Gastroesophageal sphincter (tissue), 4 donors: ENCODE results near the gene FBRSL1. TPM values are rescaled to one million over a fixed set of nuclear protein-coding genes. Genes with fewer than 3 reads are reported as not detected.

ENCODE experiments used
- ATAC-seq: fragments of 150-250 bp; one replicate; pipeline ENCODE4 v1.9.1; 2016; ENCODE audit warnings: mild to moderate bottlenecking, moderate library complexity
- H3K27ac ChIP-seq, 4 donors: fragments of 200-600 bp; sonication (generic) in 3 of 4; 1 replicate in 3 of 4; 2 replicates in 1 of 4; pipeline ENCODE4 v1.5.1; 2016 to 2019
- H3K27me3 ChIP-seq: fragments of 200-600 bp; sonication (generic); one replicate; pipeline ENCODE4 v1.5.1; 2019
- H3K36me3 ChIP-seq, 2 donors: fragments of 200-600 bp; sonication (generic); one replicate each; pipeline ENCODE4 v1.5.1; 2019; ENCODE audit warnings: control low read depth in 1 of 2
- H3K4me1 ChIP-seq, 3 donors: fragments of 200-600 bp; sonication (generic); 1 replicate in 2 of 3; 2 replicates in 1 of 3; pipeline ENCODE4 v1.5.1; 2016 to 2019; ENCODE audit warnings: control low read depth in 2 of 3
- H3K4me3 ChIP-seq, 2 donors: fragments of 200-600 bp; sonication (generic); one replicate each; pipeline ENCODE4 v1.5.1; 2019; ENCODE audit warnings: mild to moderate bottlenecking in 1 of 2, moderate library complexity in 1 of 2
- H3K9me3 ChIP-seq, 3 donors: fragments of 200-600 bp; sonication (generic); one replicate each; pipeline ENCODE4 v1.5.1; 2017 to 2019; ENCODE audit warnings: control low read depth in 2 of 3
- EP300 ChIP-seq: sonication (generic); formaldehyde crosslinking; IDR thresholded peaks from one replicate; pipeline ENCODE4 v1.6.1; 2017; ENCODE audit warnings: antibody characterized with exemption, mild to moderate bottlenecking
- POLR2A ChIP-seq, 2 donors: fragments of 450-650 bp; IDR thresholded peaks; one replicate each; pipeline ENCODE4 v1.6.1; 2017; ENCODE audit warnings: antibody characterized with exemption in 2 of 2, mild to moderate bottlenecking in 2 of 2, moderate library complexity in 1 of 2
- POLR2AphosphoS5 ChIP-seq: sonication (generic); formaldehyde crosslinking; IDR thresholded peaks from one replicate; pipeline ENCODE4 v1.6.1; 2017; ENCODE audit warnings: antibody characterized with exemption
- WGBS, 2 donors: methylation state at CpG; one replicate each; pipeline ENCODE4 v1.1.5; 2018; ENCODE audit warnings: low coverage in 1 of 2; 5-methylcytosine and 5-hydroxymethylcytosine counted together
- total RNA-seq, 4 donors: library from RNA; depleted of rRNA; stranded (reverse); fragments of >200 nt; gene quantifications; one replicate each; pipeline ENCODE4 v1.1.0, GENCODE V29; 2016
- TF ChIP-seq, protein P1 (sequence below), 4 experiments: fragments of 200-600 bp in 2 of 4; fragments of 450-650 bp in 2 of 4; sonication (generic) in 1 of 4; IDR thresholded peaks; one replicate each; pipeline ENCODE4 v1.5.1; 2017 to 2019; ENCODE audit warnings: antibody characterized with exemption in 4 of 4, mild to moderate bottlenecking in 2 of 4, moderate library complexity in 2 of 4

FBRSL1 gene
- total RNA-seq, 4 donors from 2014 or later = 8.5 to 24.7 (median 15.5) TPM

DNA sequence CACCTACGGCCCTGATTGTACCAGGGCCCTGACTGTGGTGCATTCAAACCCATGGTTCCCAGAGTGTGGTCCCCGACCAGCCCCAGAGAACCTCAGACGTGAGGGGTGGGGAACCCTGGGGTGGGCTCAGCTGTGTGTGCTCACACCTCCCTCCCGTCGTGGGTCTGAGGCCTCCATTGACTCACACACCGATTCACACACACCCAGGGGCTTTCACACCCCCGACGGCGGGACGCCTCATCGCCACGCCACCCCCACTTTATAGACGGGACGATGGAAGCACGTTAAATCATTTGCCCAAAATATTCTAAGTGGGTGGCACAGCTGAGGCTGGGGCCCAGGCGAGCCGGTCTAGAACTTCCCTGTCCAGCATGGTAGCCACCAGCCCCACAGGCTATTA is 3.4 kb upstream of the FBRSL1 start:
- WGBS, 2 donors = 79% methylated on average over 3 of the region's 17 CpGs; no CpG with 5 or more reads in 1 of the 2 donors
- TF ChIP-seq, protein P1, sequence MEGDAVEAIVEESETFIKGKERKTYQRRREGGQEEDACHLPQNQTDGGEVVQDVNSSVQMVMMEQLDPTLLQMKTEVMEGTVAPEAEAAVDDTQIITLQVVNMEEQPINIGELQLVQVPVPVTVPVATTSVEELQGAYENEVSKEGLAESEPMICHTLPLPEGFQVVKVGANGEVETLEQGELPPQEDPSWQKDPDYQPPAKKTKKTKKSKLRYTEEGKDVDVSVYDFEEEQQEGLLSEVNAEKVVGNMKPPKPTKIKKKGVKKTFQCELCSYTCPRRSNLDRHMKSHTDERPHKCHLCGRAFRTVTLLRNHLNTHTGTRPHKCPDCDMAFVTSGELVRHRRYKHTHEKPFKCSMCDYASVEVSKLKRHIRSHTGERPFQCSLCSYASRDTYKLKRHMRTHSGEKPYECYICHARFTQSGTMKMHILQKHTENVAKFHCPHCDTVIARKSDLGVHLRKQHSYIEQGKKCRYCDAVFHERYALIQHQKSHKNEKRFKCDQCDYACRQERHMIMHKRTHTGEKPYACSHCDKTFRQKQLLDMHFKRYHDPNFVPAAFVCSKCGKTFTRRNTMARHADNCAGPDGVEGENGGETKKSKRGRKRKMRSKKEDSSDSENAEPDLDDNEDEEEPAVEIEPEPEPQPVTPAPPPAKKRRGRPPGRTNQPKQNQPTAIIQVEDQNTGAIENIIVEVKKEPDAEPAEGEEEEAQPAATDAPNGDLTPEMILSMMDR (IDR thresholded peaks at IDR 0.05) = no peak
- TF ChIP-seq POLR2AphosphoS5 (no peak), EP300 (no peak), POLR2A (IDR thresholded peaks at IDR 0.05) (no peak)

DNA sequence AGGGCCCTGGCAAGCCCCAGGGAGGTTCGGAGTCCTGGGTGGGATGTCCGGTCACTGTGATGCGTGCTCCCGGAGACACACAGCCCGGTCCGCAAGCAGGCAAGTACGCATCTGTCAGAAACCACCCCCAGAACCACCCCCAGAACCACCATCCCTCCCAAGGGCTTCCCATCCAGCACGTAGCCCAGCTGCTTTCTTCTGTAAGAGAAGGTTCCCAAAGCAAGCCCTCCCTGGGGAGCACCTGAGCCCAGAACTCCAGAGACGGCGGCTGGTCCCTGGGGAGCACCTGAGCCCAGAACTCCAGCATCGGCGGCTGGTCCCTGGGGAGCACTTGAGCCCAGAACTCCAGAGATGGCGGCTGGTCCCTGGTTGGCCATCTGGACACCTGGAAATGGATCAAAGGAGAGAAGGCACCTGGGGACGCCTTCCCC is 2.6 kb upstream of the FBRSL1 start:
- Histone ChIP-seq H3K4me1 (peaks cover 0 to 32% (median 14%) of the 10 kb centered on the region in 3 donors), H3K9me3 (no peaks in the 10 kb centered on the region), H3K27ac (no peak overlapping the region), H3K36me3 (no peaks in the 10 kb centered on the region), H3K27me3 (peaks cover 7% of the 10 kb centered on the region), H3K4me3 (no peak overlapping the region)
- 100% methylated on average over 2 of the region's 14 CpGs; no CpG with 5 or more reads in 1 of the 2 donors for WGBS, 2 donors
- no peak for ATAC-seq
- TF ChIP-seq POLR2AphosphoS5 = no peak
- TF ChIP-seq EP300 = no peak
- TF ChIP-seq, protein P1 (IDR thresholded peaks at IDR 0.05) = no peak
- TF ChIP-seq POLR2A (IDR thresholded peaks at IDR 0.05) = no peak

More for the DNA sequence above, 3.4 kb upstream of the FBRSL1 start:
- Histone ChIP-seq H3K4me3 (no peak overlapping the region), H3K4me1 (peaks cover 0 to 24% (median 6%) of the 10 kb centered on the region in 3 donors), H3K27me3 (peaks cover 15% of the 10 kb centered on the region), H3K36me3 (no peaks in the 10 kb centered on the region), H3K27ac (no peak overlapping the region), H3K9me3 (no peaks in the 10 kb centered on the region)
- ATAC-seq = no peak

DNA sequence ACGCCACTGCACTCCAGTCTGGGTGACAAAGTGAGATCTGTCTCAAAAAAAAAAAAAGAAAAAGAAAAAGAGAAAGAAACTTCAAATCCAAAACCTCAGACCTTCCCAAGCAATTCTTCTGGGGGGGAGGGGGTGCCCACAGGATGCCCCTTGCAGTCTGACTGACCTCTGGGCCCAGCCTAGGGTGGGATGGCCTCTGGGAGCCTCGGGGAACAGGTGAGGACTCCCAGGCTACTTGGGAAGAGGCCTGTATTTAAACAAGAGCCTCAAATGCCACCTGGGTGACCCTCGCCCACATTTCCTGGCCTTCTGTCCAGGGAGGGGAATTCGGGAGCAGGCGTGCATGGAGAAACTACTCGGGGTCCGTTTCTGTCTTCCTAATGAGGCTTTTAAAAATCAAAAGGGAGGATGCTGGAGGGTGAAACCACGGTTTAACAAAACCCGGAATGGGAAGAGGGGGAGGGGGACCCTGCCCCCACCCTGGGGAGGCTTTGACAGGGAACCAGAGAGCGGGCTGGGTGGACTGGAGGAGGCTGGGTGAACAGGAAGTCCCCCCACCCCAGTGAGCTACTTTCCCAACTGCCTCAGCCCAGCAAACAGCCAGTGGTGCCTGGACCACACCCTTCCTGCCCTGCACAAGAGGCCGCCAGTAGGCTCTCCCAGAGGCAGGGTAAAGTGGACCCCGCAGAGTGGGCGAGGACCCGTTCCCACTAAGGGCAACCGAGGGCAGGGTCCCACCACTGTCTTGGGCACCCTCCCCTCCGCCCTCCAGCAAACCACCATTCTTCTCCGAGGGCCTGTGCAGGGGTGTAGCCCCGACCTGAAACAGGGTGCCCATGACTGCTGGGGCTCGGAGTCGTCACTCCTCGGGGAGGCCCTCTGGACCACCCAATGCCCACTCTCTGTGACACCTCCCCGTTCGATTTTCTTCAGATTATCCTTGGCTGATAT is 1.5 kb upstream of the FBRSL1 start:
- ATAC-seq = peak; percentile 26
- WGBS, 2 donors = 33 to 71% methylated on average over 12 of the region's 23 CpGs

DNA sequence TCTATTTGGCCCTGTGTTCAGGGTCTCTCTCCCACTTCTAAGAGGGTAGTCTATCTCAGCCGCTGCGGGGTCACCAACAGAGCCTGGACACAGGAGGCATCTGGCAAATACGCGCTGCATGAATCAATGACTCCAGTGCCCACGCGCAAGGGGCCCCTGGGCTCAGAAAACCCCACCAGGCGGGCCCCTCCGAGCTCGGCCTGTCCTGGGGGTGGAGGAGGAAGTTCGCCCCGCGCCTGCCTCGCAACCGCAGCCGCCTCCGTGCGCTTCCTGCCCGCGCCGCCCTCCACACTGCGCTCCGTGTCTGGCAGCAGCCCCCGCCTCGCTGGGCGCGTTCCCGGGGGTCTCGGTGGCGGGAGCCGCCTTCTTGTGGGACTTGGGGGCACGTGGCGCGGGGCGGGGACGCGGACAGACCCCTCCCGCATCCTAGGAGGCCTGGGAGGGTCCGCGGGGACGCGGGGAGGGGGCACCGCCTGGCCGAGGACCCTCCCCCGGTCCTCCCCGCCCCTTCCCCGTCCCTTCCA is 811 bp upstream of the FBRSL1 start:
- H3K9me3 ChIP-seq = no peaks in the 10 kb centered on the region
- H3K4me1 ChIP-seq = peaks cover 0 to 50% (median 30%) of the 10 kb centered on the region in 3 donors
- TF ChIP-seq, protein P1 (IDR thresholded peaks at IDR 0.05) = no peak
- no peak for TF ChIP-seq EP300
- TF ChIP-seq POLR2A (IDR thresholded peaks at IDR 0.05) = no peak
- no peak for TF ChIP-seq POLR2AphosphoS5
- H3K36me3 ChIP-seq = peaks cover 0 to 3% of the 10 kb centered on the region in 2 donors
- peak; percentile 13 for ATAC-seq
- H3K27me3 ChIP-seq = no peaks in the 10 kb centered on the region
- H3K27ac ChIP-seq = peak overlapping the region in 3 of 4 donors; percentile 75 to 88 (median 75)
- WGBS, 2 donors = 2% methylated on average over 14 of the region's 46 CpGs; no CpG with 5 or more reads in 1 of the 2 donors
- peak overlapping the region; percentile 52 to 61 for H3K4me3 ChIP-seq

More for the DNA sequence above, 1.5 kb upstream of the FBRSL1 start:
- Histone ChIP-seq H3K9me3 (no peaks in the 10 kb centered on the region), H3K27me3 (no peaks in the 10 kb centered on the region), H3K4me3 (peak overlapping the region in 1 of 2 donors; percentile 61), H3K36me3 (peaks cover 0 to 2% of the 10 kb centered on the region in 2 donors), H3K4me1 (peaks cover 0 to 42% (median 23%) of the 10 kb centered on the region in 3 donors), H3K27ac (peak overlapping the region in 3 of 4 donors; percentile 75 to 88 (median 75))
- TF ChIP-seq POLR2AphosphoS5 = no peak
- peak in 1 of 2 donors; percentile 12 for TF ChIP-seq POLR2A (IDR thresholded peaks at IDR 0.05)
- TF ChIP-seq EP300 = no peak
- TF ChIP-seq, protein P1 (IDR thresholded peaks at IDR 0.05) = no peak
